HFFc6 (cell line): ENCODE data around the gene ABI2. TPM values are rescaled to one million over a fixed set of nuclear protein-coding genes. Genes with fewer than 3 reads are reported as not detected.
A peak's percentile ranks its signal among the peaks of the same experiment; 100 is the strongest.

Source experiments
- DNase-seq: peaks from one replicate; pipeline ENCODE4 v3.0.0-alpha.2; 2018
- H3K27ac Mint-ChIP-seq: 2 replicates; pipeline ENCODE4 v1.8.0; 2020; ENCODE audit warnings: mild to moderate bottlenecking, mixed read lengths
- H3K27me3 Mint-ChIP-seq: 2 replicates; pipeline ENCODE4 v1.8.0; 2021; ENCODE audit warnings: mild to moderate bottlenecking, moderate library complexity, mixed read lengths; ENCODE audit not compliant: insufficient read depth
- H3K36me3 Mint-ChIP-seq: 2 replicates; pipeline ENCODE4 v1.8.0; 2021; ENCODE audit warnings: low read depth, mixed read lengths
- H3K4me1 Mint-ChIP-seq: 2 replicates; pipeline ENCODE4 v1.8.0; 2020; ENCODE audit warnings: low read depth, mixed read lengths
- H3K4me3 Mint-ChIP-seq: 2 replicates; pipeline ENCODE4 v1.8.0; 2020; ENCODE audit warnings: mild to moderate bottlenecking, moderate library complexity, mixed read lengths
- H3K9me3 Mint-ChIP-seq: 2 replicates; pipeline ENCODE4 v1.8.0; 2020; ENCODE audit warnings: mild to moderate bottlenecking, mixed read lengths
- total RNA-seq, 6 experiments: library from RNA; stranded (reverse); fragmentation: NEBNext Ultra II Directional; extraction: Animal tissue kit (Norgen Biotek cat#: 25700); gene quantifications; 2 replicates in 1 of 6; 3 replicates in 5 of 6; pipeline ENCODE4 v1.2.3, GENCODE V29; 2021
- TF ChIP-seq, protein P1 (sequence below): fragments of 200-600 bp; sonication (generic); IDR thresholded peaks from 2 replicates; pipeline ENCODE4 v1.5.0; 2021; ENCODE audit warnings: antibody characterized with exemption, mild to moderate bottlenecking

The ABI2 gene
- total RNA-seq, 6 experiments from 2014 or later: 69.9 to 84.1 (median 75.3) TPM

DNA sequence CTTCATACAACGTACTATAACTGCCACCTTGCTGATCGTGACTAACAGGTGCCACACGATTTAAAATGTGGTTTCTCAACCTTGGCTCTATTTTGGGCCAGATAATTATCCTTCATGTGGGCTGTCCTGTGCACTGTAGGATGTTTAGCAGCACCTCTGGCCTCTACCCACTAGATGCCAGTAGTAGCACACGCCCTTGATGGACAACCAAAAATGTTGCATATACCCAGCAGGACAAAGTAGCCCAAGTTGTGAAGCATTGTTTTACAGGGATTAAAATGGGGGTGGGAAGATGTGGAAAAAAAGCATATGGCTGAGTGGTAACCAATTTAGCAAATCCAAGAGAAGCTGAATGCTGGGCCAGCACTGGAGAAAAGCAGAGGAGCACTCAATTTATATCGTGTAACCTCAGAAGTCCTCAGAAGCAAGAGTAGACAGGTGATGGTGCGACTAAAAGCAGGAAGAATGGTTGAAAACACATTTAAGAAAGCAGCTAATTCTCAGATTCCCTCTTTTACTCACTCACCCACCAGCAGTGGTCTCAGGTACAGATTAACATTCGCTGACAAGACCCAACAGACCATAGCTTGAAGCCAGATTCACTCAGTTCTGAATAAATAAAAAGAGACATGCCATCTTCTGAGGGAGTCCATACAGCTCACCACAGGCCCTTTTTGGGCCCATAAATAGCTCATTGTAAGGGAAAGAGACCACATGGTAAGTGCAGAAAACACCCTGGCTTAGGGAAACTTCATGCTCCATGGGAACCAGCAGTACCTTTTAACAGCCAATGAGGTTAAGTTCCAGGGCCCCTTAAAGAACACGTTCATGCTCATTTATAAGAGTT is 156.3 kb downstream of the ABI2 start:
- H3K36me3 Mint-ChIP-seq: peaks cover 14% of the 10 kb centered on the region; the same call in 1 of the 2 replicates

DNA sequence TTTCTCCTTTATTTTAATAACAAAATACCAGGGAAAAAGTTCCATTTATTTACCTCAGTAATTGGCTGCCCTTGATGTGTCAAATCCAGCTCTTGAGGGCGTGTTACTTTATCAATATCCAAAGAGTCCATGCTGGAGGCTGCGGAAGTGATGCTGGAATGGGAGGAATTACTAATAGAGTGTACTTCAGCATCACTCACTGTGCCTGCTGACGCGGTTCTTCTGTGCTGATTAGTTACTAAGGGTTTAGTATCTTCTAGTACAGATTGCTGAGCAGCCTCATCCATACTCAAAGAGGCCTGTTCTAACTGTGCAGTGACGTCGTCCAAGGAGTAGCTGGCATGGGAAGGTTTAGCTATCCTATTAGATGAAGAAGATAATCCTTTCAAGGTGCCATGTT is 161.3 kb downstream of the ABI2 start:
- 0 out of 2 replicates have a peak, but pooled peaks cover 2% of the 10 kb centered on the region for H3K27me3 Mint-ChIP-seq
- H3K4me1 Mint-ChIP-seq: peaks cover 21% of the 10 kb centered on the region
- DNase-seq: no peak
- no peak overlapping the region for H3K4me3 Mint-ChIP-seq
- TF ChIP-seq, protein P1, sequence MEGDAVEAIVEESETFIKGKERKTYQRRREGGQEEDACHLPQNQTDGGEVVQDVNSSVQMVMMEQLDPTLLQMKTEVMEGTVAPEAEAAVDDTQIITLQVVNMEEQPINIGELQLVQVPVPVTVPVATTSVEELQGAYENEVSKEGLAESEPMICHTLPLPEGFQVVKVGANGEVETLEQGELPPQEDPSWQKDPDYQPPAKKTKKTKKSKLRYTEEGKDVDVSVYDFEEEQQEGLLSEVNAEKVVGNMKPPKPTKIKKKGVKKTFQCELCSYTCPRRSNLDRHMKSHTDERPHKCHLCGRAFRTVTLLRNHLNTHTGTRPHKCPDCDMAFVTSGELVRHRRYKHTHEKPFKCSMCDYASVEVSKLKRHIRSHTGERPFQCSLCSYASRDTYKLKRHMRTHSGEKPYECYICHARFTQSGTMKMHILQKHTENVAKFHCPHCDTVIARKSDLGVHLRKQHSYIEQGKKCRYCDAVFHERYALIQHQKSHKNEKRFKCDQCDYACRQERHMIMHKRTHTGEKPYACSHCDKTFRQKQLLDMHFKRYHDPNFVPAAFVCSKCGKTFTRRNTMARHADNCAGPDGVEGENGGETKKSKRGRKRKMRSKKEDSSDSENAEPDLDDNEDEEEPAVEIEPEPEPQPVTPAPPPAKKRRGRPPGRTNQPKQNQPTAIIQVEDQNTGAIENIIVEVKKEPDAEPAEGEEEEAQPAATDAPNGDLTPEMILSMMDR: no peak
- no peaks in the 10 kb centered on the region for H3K9me3 Mint-ChIP-seq
- peaks cover 25% of the 10 kb centered on the region for H3K36me3 Mint-ChIP-seq
- no peak overlapping the region for H3K27ac Mint-ChIP-seq

More for the DNA sequence above, 156.3 kb downstream of the ABI2 start:
- Mint-ChIP-seq H3K4me1 (peaks cover 4% of the 10 kb centered on the region; the same call in 1 of the 2 replicates), H3K27ac (no peak overlapping the region), H3K9me3 (no peaks in the 10 kb centered on the region), H3K27me3 (0 out of 2 replicates have a peak, but pooled peaks cover 2% of the 10 kb centered on the region), H3K4me3 (no peak overlapping the region)
- peak; percentile 49 for DNase-seq
- TF ChIP-seq, protein P1: peak; percentile 73

DNA sequence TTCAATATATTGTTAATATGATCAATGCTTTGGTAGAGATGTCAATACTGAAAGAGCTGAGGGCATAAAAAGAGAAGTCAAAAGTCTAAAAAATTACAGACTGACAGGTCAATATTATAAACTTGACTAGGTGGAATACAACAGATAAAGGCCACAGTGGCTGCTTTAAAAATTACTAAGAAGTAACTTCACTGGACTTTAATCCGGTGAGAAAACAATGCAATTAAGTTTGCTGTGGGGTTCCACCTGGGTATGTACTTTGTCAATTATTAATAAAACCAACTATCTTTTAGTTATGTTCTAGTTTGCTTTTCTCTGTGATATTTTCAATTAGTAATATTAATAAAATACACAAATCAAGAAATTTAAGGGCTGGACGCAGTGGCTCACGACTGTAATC is 162.2 kb downstream of the ABI2 start:
- TF ChIP-seq, protein P1: no peak
- no peaks in the 10 kb centered on the region for H3K9me3 Mint-ChIP-seq
- peaks cover 21% of the 10 kb centered on the region for H3K4me1 Mint-ChIP-seq
- H3K27ac Mint-ChIP-seq: no peak overlapping the region
- H3K4me3 Mint-ChIP-seq: no peak overlapping the region
- H3K27me3 Mint-ChIP-seq: 0 out of 2 replicates have a peak, but pooled peaks cover 2% of the 10 kb centered on the region
- H3K36me3 Mint-ChIP-seq: peaks cover 29% of the 10 kb centered on the region
- no peak for DNase-seq

DNA sequence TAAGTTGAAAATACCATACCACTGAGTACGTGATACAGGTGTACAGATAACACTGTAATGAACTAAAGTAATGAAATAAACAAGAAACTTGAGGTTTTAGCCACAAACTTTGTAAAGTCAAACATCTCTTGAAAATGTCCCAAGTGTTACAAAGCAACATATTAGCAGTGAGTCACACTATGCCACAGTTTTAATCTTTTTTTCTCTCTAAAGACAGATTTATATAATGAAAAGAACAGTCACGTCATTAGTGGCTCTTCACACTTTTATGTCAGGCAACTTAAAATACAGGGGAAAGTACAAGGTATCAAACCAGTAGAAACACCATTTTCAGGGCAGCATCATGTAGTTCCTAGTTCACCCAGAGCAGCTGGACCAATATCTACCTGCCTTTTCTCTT is 164.8 kb downstream of the ABI2 start:
- Mint-ChIP-seq H3K36me3 (peaks cover 27% of the 10 kb centered on the region), H3K27ac (peak overlapping the region; percentile 58; the same call in 1 of the 2 replicates)
- no peak for DNase-seq

More for the DNA sequence above, 164.8 kb downstream of the ABI2 start:
- Mint-ChIP-seq H3K27me3 (no peaks in the 10 kb centered on the region), H3K4me3 (no peak overlapping the region; the same call in 1 of the 2 replicates), H3K9me3 (no peaks in the 10 kb centered on the region), H3K4me1 (peaks cover 24% of the 10 kb centered on the region)
- TF ChIP-seq, protein P1: no peak

Other genes starting within 250 kb of the ABI2 start
- gene CYP20A1, start 89.4 kb upstream of the ABI2 start, total RNA-seq: 10 to 100 TPM; 18.0 to 20.3 (median 18.4) TPM
- gene RAPH1, start 206.9 kb downstream of the ABI2 start, total RNA-seq: 10 to 100 TPM; 40.9 to 49.5 (median 46.9) TPM